MM.1S (cell line): ENCODE results near the gene EPHX1.

ENCODE experiments used
- DNase-seq: peaks from one replicate; pipeline ENCODE4 v3.0.0-alpha.2; 2015
- H2AFZ ChIP-seq: fragments of 300-600 bp; sonication (generic); 2 replicates; pipeline ENCODE4 v1.6.0; 2016; ENCODE audit warnings: antibody characterized with exemption, low read length
- H3F3A ChIP-seq: fragments of 300-600 bp; sonication (generic); 2 replicates; pipeline ENCODE4 v1.6.1; 2016; ENCODE audit warnings: mild to moderate bottlenecking, antibody characterized with exemption, low read length, moderate library complexity, mixed read lengths; ENCODE audit not compliant: insufficient read depth
- H3K27ac ChIP-seq: fragments of 300-600 bp; sonication (generic); 2 replicates; pipeline ENCODE4 v1.5.1; 2016; ENCODE audit warnings: mild to moderate bottlenecking, low read length
- H3K27me3 ChIP-seq: fragments of 300-600 bp; sonication (generic); replicated peaks from 2 replicates; pipeline ENCODE4 v1.6.0; 2016; ENCODE audit warnings: low read length; ENCODE audit not compliant: insufficient read depth
- H3K36me3 ChIP-seq: fragments of 300-600 bp; sonication (generic); replicated peaks from 2 replicates; pipeline ENCODE4 v1.6.1; 2016; ENCODE audit warnings: mild to moderate bottlenecking, low read length, mixed read lengths; ENCODE audit not compliant: insufficient read depth
- H3K4me1 ChIP-seq: fragments of 300-600 bp; sonication (generic); 2 replicates; pipeline ENCODE4 v1.6.1; 2016; ENCODE audit warnings: low read length, mixed read lengths
- H3K4me2 ChIP-seq: fragments of 300-600 bp; sonication (generic); 2 replicates; pipeline ENCODE4 v1.6.0; 2016; ENCODE audit warnings: low read depth, low read length
- H3K4me3 ChIP-seq: fragments of 300-600 bp; sonication (generic); 2 replicates; pipeline ENCODE4 v1.5.1; 2016; ENCODE audit warnings: low read length, mixed read lengths
- H3K79me2 ChIP-seq: fragments of 300-600 bp; sonication (generic); 2 replicates; pipeline ENCODE4 v1.6.1; 2016; ENCODE audit warnings: mixed run types, low read length, mixed read lengths
- H3K9ac ChIP-seq: fragments of 300-600 bp; sonication (generic); 2 replicates; pipeline ENCODE4 v1.6.1; 2016; ENCODE audit warnings: low read length, mixed read lengths
- H3K9me2 ChIP-seq: fragments of 300-600 bp; sonication (generic); replicated peaks from 2 replicates; pipeline ENCODE4 v1.6.1; 2016; ENCODE audit warnings: mild to moderate bottlenecking, low read length, mixed read lengths; ENCODE audit not compliant: insufficient read depth
- H3K9me3 ChIP-seq: fragments of 300-600 bp; sonication (generic); replicated peaks from 2 replicates; pipeline ENCODE4 v1.6.1; 2016; ENCODE audit warnings: mild to moderate bottlenecking, low read length, mixed read lengths; ENCODE audit not compliant: insufficient read depth
- H4K20me1 ChIP-seq: fragments of 300-600 bp; sonication (generic); 2 replicates; pipeline ENCODE4 v1.6.1; 2016; ENCODE audit warnings: mild to moderate bottlenecking, low read length, moderate library complexity, mixed read lengths; ENCODE audit not compliant: insufficient read depth
- EZH2 ChIP-seq: fragments of 300-600 bp; sonication (generic); optimal IDR thresholded peaks from 2 replicates; pipeline ENCODE3; 2017; ENCODE audit warnings: low read depth, mild to moderate bottlenecking, antibody characterized with exemption, low read length, mixed read lengths
- EZH2phosphoT487 ChIP-seq: fragments of 300-600 bp; sonication (generic); IDR thresholded peaks from 2 replicates; pipeline ENCODE4 v1.6.1; 2018; ENCODE audit warnings: antibody characterized with exemption, low read length
- TF ChIP-seq, protein P1 (sequence below): fragments of 300-600 bp; sonication (generic); IDR thresholded peaks from 2 replicates; pipeline ENCODE4 v1.5.1; 2016; ENCODE audit warnings: antibody characterized with exemption, low read length, mixed read lengths

EPHX1 gene

DNA sequence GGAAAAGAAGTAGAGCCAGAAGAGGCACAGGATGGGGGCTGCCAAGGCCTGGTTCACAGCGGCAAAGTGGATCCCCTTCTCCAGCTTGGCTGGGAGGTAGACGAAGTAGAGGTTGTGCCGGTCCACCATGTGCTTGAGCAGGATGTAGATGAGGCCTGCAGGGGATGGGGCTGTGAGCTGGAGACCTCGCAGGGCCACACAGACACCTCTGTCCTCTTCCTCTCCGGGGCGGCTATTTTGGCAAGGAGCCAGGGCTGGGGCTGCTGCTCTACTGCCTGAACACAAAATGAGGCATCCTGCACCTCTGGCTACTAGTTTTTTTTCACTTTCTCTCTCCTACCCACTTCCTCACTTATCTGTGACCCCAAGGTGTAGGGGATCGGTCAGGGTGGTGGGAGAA lies 40.0 kb downstream of the EPHX1 start:
- peaks cover 31% of the 10 kb centered on the region for H3K79me2 ChIP-seq

DNA sequence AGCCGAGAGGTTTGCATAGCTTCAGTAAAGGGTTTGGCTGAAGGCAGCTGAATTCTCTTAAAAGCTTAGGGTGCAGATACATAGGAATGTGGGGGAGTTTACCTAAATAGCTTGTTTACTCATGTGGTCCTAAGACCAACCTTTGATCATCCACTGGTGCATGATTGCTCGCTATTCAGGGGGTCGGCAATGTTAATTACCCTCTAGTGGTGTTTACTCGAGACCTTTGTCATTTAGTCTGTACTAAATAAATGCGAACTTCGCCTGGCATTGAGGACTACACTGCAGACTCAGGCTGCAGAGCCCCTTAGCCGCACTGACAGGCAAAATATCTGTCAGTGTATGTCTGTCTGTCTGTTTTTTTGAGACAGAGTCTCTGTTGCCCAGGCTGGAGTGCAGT lies 40.4 kb downstream of the EPHX1 start:
- no peak for DNase-seq
- peak overlapping the region; percentile 75; the same call in 1 of the 2 replicates for H3K27ac ChIP-seq
- H3F3A ChIP-seq, result peaks cover 66% of the 10 kb centered on the region
- no peak for TF ChIP-seq EZH2
- TF ChIP-seq, protein P1, sequence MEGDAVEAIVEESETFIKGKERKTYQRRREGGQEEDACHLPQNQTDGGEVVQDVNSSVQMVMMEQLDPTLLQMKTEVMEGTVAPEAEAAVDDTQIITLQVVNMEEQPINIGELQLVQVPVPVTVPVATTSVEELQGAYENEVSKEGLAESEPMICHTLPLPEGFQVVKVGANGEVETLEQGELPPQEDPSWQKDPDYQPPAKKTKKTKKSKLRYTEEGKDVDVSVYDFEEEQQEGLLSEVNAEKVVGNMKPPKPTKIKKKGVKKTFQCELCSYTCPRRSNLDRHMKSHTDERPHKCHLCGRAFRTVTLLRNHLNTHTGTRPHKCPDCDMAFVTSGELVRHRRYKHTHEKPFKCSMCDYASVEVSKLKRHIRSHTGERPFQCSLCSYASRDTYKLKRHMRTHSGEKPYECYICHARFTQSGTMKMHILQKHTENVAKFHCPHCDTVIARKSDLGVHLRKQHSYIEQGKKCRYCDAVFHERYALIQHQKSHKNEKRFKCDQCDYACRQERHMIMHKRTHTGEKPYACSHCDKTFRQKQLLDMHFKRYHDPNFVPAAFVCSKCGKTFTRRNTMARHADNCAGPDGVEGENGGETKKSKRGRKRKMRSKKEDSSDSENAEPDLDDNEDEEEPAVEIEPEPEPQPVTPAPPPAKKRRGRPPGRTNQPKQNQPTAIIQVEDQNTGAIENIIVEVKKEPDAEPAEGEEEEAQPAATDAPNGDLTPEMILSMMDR, result no peak
- TF ChIP-seq EZH2phosphoT487, result no peak
- no peak overlapping the region for H3K9ac ChIP-seq
- H3K27me3 ChIP-seq, result no peaks in the 10 kb centered on the region
- no peaks in the 10 kb centered on the region for H3K9me2 ChIP-seq
- no peaks in the 10 kb centered on the region for H4K20me1 ChIP-seq
- peaks cover 34% of the 10 kb centered on the region for H3K79me2 ChIP-seq
- H3K36me3 ChIP-seq, result peaks cover 17% of the 10 kb centered on the region
- H2AFZ ChIP-seq, result no peak overlapping the region
- no peak overlapping the region for H3K4me3 ChIP-seq
- no peaks in the 10 kb centered on the region for H3K9me3 ChIP-seq
- no peak overlapping the region for H3K4me2 ChIP-seq
- H3K4me1 ChIP-seq, result peaks cover 85% of the 10 kb centered on the region

More for the DNA sequence above, 40.0 kb downstream of the EPHX1 start:
- Histone ChIP-seq H3K9me2 (no peaks in the 10 kb centered on the region), H3F3A (peaks cover 61% of the 10 kb centered on the region), H3K9me3 (no peaks in the 10 kb centered on the region), H3K27ac (peak overlapping the region; percentile 75; the same call in 1 of the 2 replicates), H3K4me1 (peaks cover 81% of the 10 kb centered on the region), H3K4me3 (no peak overlapping the region), H3K36me3 (peaks cover 17% of the 10 kb centered on the region), H4K20me1 (no peaks in the 10 kb centered on the region), H3K9ac (no peak overlapping the region), H3K4me2 (0 out of 2 replicates have a peak overlapping the region, but pooled peaks have one; percentile 19), H3K27me3 (no peaks in the 10 kb centered on the region), H2AFZ (no peak overlapping the region)
- TF ChIP-seq, protein P1, result no peak
- no peak for TF ChIP-seq EZH2phosphoT487
- no peak for TF ChIP-seq EZH2
- DNase-seq, result no peak

DNA sequence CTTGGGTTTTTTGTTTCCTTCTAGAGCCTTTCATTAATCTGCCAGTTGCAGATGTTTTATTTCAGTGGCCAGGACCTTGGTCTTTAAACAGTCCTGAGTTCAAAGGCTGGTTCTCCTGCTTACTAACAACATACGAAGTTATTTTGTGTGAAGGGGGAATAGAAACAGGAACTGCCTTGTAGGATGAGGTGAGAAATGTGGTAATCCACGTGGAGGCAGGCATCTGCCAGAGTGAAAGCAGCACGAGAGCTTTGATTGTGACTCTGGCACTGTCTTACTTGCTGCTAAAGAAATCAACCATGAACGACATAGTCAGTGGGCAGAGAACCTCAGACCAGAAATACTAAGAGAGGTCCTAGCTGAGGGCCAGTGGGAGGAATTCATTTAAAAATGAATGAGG lies 41.9 kb downstream of the EPHX1 start:
- peak overlapping the region; percentile 88; the same call in 1 of the 2 replicates for H3K27ac ChIP-seq
- H3K9me3 ChIP-seq, result no peaks in the 10 kb centered on the region
- peaks cover 80% of the 10 kb centered on the region for H3F3A ChIP-seq
- no peaks in the 10 kb centered on the region for H3K27me3 ChIP-seq
- peaks cover 8% of the 10 kb centered on the region for H3K36me3 ChIP-seq
- peaks cover 95% of the 10 kb centered on the region for H3K4me1 ChIP-seq
- TF ChIP-seq, protein P1, result no peak
- TF ChIP-seq EZH2 (no peak), EZH2phosphoT487 (no peak)
- H4K20me1 ChIP-seq, result no peaks in the 10 kb centered on the region
- no peak overlapping the region for H3K4me3 ChIP-seq
- H3K9me2 ChIP-seq, result no peaks in the 10 kb centered on the region
- no peak overlapping the region for H2AFZ ChIP-seq
- DNase-seq, result peak; percentile 87
- peak overlapping the region; percentile 1; the same call in 1 of the 2 replicates for H3K4me2 ChIP-seq
- H3K79me2 ChIP-seq, result peaks cover 36% of the 10 kb centered on the region
- no peak overlapping the region for H3K9ac ChIP-seq
